SIG-M5 treated with dmso at 0.1 percent for 504 hours (cell line): ENCODE results near the gene LDLRAD3.
"Not testable (repeated sequence)": the region's sequence is repeated elsewhere in the genome, so short reads cannot be mapped to it uniquely, and the experiment has no call there.

Source experiments
- DNase-seq: peaks from one replicate; lab custom pipeline; 2025; ENCODE audit not compliant: unreplicated experiment; lab: John Stamatoyannopoulos, UW

Gene LDLRAD3

DNA sequence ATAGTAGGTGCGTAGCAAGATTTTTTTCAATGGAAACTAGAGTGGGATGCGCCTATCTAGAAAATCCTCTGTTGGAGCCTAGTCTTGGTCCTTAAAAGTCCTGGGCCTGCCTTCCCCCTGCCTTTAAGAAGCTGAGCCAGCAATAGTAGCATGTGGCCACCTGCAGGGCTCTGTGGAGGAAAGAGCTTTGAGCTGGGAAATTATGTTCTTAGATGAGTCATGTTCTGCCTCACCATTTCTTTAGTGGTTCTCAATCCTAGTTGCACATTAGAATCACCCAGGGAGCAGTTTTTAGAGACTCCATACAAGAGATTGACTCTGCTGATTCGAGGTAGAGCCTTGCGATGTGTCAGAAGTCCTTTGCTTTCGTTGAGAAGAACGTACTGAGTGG, 211.9 kb downstream of the LDLRAD3 start:
- no peak for DNase-seq

DNA sequence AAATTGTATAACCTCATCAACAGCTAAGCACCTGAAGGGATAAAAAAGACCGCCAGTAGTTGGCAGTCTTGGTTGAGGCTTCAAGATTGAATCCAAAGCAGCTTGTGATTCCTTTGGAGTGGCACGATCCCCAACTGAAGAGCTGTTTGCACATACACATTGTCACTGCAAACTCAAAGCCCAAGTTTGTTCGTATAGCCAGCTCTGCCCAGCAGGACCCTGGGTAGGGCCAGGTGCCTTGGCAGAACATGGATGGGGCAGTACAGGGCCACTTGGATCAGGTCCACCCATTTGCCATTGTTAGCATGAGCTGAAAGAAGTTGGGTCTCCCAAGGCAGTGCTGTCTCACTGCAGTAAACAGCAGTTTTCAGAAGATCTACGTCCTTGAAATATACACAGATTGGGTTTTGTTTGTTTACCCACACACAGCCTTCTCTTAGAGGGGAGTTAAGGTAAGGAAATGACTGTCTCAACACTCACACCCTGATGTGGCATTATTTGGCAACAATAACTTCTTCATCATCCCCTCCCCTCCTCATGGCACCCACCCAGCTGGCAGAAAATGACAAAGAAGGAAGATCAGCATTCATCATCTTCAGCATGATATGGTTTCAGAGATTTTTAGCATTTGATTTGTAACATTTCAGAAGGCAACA, 212.4 kb downstream of the LDLRAD3 start:
- no peak for DNase-seq

DNA sequence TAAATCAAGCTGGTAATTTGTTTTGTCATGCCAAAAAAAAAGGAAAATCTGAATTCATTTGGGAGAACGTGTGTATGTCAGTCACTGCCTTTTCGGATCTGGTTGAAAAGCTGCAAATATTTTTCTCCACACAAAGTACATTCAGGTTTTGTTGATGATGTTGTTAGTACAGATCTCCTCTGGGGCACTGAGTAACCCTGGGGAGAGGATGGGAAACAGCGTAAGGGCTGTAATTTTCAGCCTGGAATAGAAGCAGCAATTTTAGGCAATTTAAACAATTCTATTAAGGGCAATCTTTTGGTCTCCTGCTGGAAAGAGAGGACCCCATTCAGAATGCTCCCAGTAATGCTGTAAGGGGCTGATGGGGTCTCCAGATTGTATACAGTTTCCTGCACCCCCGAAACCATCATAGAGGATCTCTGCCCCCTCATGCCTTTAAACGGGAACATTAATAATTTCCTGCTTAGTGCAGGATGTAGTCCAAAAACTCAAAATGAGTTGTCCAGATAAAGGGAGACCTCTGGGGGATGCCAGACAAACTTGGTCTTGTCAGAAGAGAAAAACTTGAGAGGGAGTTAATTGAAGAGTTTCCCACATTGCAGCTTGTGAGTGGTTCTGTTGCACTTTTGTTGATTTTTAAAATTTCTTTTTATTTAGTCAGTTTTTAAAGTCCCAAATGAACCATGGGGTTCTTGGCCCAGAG, 213.1 kb downstream of the LDLRAD3 start:
- DNase-seq = no peak

DNA sequence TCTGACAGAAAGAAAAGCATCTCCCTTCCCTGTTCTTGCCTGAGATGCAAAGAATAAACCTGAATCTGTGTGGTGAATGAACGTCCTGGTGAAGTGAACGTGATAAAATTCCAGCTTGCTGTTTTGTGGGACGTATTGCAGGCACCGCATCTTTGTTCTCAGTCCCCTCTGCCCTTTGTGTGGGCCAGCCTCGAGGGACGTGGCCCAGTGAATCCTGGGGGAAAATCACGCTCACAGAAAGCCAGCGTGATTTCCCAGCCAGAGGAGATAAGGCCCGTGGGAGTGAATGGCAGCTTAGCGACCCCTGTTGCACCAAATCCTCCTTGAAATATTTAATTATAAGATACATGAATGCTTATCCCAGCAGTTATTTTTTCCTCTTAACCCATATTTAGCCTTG, 216.2 kb downstream of the LDLRAD3 start:
- DNase-seq = no peak

DNA sequence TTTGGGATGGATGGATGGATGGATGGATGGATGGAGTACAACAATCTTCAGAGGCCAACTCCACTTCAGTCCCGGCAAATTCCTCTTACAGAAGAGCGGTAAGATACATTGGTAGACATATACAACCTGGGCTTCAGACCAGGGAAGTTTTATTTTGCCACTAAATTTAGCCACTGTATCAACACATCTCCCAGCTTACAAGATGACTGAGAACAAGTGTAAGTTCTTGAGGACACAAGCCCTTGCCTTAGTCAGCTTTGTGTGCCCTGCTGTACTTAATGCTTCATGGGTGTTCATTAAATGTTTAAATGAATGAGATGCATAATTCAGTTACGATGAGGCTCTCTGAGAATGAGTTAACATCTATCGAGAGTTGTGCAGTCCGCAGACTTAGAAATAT, 217.7 kb downstream of the LDLRAD3 start:
- no peak for DNase-seq

DNA sequence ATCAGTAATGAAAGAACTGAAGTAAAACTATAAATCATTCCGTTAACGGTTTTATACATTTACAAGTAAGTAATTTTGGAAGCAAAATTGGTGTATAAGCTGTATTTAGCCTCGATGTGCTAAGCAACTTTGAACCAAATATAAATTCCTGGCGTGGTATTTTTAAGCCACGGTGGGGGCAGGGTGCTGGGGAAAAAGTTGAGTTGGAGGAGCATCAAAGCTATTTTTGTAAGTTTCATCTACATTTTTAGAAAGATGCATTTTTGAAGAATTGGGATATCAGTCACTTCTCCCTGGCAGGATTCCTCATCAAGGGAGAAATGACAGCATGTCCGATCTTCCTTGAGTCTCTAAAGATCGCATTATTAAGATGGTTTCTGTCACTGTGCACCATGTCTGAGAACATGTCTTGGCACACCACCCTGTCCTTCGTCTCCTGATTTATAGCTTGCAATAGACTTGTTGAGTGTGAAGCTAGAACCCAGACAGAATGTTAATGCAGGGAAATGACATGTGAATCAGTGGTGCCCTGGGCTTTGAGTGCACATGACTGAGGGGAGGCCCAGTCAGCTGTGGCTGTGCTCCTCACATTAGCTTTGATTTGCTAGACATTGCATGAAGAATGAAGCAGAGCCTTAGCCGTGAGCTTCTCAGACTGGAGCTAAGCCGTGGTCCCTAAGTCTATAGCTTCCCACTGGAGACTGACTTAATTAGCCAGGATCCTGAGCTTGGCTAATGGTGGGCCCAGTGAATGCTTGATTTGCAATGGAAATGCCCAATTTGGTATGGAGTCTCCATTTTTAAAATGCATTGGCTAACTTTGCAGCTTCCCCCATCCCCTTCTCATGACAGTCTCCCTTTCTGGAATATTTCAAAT, 218.4 kb downstream of the LDLRAD3 start:
- DNase-seq = no peak

DNA sequence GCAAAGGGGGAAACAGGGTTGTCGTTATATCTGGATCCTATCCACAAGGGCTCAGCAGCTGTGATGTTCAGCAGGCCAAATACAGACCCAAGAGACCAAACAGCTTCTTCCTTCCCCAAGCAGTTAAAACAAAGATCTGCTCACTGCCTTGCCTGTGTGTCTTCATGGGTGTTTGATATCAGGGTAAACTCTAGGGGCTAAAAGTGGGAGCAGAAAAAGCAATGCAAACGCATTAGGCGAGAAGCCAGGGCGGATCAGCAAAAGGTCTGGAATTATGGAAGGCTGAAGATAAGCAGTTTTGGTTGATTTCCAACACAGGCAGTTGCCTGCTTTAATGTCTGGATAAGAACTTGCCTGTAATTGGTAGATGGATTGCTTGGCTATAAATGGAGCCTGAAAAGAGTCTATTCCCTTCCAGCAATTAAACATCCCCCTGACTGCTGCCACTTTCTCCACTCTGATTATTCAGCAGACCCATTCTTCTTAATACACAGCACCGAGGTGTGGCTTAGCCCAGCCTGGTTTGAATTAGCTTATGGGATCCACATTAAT, 219.1 kb downstream of the LDLRAD3 start:
- no peak for DNase-seq

DNA sequence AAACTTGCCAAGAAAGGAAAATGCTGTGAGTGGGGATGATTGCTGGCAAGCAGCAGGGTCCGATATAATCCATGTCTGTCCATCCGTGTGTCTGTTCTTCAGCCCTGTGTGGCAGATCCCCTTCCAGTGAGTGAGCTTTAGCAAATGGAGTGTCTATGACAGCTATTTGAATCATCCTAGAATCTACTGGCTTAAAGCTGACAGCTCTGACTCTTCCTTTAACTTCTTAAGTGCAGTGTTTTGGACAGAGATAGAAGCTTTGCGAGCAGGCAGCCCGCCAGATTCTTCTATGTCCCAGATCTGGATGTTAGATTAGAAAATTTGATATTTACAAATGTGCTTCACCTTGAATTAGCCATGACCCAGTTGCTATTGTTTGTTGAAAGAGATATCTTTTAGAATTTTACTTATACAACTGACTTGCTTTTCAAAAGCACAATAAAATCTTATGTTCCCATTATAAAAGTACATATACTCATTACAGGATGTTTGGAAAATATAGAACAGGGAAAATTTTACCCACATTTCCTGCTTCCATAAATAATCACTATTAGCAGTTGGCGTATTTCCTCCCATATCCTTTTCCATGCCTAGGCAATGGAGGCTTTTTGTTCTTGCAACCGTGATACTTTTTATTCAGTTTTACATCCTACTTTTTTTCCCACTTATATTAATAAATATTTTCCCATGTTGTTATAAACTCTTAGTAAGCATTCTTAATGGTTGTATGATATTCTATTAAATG, 220.8 kb downstream of the LDLRAD3 start:
- no peak for DNase-seq

DNA sequence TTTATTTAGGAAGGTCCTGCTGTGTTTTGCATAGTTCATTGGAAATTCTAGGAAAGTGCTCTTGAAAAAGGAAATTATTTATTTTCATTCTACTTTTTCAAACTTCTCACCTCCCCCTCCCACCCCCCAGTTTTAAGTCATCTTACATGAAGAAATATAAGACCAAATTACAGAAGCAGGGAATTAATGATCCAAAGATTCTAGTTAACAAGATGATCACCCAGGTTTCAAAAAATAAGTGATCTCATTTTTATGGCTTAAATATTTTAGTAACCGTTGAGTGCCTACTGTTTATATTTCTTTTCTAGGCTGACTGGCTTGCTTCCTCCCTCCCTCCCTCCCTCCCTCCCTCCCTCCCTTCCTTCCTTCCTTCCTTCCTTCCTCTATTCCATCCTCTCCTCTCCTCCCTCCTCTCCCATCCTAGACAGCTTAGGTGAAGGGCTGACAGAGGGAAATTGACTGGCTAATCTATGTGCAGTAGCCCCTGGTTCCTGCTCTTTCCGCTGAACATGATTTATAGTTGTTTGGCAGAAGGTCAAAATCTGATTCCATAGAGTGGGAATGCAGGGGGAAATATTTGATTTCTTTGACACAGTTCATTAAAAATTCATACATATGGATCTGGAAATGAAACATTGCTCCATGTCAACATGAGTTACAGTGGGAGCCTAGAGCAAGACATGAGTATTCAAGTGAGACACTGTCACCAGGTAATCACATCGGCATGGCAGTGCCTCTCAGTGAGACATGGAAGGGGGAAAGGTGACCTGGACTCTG, 221.9 kb downstream of the LDLRAD3 start:
- DNase-seq = no peak

DNA sequence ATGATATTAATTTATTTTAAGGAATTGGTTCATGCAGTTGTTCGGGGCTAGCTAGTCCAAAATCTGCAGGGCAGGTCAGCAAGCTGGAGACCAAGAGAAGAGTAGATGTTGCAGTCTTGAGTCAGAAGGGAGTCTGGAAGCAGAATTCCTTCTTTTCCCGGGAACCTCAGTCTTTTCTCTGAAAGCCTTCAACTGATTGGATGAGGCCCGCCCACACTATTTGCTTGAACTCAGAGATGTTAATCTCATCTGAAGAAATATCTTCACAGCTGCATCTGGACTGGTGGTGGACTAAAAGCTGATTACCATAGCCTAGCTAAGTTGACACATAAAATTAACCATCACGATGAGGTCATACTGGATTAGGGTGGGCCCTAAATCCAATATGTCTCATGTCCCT, 223.2 kb downstream of the LDLRAD3 start:
- DNase-seq = no peak

DNA sequence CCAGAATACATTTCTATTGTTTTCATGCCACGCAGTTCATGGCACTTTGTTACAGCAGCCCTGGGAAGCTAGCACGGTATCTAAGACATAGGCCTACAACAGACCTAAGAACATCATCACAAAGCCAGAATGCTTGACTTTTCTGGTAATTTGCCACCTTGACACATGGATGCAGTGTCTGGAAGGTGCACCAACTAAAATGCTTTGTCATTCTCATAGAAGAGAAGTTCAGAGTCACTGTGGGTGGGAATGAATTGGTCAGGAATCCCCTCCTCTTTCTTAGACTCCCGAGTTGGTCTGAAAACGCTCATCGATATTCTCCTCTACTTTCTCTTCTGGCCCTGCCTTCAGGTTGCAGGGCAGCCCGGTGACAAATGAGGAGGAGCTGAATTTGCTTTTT, 223.9 kb downstream of the LDLRAD3 start:
- no peak for DNase-seq

DNA sequence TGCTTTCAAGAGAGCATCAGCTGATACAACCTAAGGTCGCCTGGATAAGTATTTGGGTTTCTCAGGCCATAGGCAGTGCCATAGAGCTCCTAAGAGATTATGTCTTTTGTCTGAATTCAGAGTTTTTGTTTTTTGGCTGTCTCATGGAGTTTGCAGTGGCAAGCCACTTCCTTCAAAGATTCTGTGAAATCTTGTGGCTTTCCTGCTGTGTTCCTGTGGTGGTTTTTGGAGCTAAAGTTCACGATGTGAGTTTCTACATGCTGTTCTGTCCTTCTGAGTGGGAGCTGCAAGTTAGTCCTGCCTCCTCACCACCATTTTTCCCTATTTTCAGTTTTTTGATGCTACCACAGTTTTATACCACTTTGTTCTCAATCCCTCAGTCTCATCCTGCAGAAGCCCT, 234.0 kb downstream of the LDLRAD3 start:
- DNase-seq = peak; percentile 2

DNA sequence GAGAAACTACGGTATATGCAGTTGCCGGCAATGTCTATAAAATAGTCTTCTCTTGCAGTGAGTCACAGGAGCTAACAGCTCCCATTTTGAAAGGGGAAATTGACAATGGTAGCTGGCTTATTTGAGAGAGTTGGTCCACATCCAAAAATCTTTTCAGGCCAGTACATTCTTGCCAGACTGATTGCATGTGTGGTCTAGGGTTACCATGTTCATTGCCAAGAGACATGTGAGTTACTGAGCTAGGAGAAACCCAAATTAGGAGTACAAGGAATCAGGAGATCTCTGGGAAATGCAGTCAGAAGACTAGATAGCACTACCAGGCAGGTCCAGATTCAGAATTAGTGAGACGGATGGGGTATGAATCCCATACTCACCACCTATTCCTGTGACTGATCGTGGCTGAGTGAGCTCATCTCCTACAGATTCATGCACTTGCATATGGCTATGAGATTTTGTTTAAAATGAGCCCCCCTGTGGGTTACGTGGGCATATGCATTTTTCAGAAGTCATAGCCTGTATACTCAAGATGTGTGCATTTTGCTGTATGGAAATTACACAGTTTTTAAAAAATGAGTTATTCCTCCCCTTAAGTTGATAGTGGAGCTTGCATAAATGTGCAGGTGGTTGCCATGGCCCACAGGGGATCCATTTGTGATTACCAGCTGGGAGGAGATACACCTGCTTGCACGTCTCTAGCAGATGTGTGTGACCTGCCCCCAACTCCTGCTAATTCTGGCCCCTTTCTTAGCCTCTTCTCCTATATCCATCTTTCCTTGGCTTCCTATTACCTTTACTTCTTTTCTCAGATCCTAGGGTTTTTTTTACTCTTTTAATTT, 242.7 kb downstream of the LDLRAD3 start:
- no peak for DNase-seq

DNA sequence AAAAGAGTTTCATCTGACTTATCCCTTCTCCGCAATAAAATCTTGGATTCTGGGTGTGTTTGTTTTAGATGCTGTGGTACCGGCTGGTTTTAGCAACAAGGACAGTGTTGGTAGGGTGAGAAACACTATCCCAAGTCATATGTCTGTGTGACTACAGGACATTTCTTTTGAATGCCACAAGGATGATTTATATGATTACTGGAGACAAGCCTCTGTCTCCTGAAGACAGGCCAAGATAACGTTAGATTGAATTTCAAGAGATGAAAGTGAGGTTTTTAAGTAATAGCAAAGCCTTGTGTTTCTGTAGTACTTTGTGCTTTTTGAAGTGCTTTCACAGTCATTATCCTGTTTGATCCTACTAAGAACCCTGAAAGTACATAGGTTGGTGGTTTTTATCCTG, 243.8 kb downstream of the LDLRAD3 start:
- no peak for DNase-seq

DNA sequence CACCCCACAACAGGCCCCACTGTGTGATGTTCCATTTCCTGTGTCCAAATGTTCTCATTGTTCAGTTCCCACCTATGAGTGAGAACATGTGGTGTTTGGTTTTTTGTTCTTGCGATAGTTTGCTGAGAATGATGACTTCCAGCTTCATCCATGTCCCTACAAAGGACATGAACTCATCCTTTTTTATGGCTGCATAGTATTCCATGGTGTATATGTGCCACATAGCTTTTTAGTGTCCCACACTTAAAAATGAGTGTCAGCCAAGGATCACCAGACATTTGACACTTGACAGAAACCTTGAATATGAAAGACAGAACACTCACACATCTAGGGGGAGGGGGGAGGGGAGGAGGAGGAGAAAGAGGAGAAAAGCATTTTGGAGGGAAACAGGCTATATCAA, 245.9 kb downstream of the LDLRAD3 start:
- not testable (repeated sequence) for DNase-seq

DNA sequence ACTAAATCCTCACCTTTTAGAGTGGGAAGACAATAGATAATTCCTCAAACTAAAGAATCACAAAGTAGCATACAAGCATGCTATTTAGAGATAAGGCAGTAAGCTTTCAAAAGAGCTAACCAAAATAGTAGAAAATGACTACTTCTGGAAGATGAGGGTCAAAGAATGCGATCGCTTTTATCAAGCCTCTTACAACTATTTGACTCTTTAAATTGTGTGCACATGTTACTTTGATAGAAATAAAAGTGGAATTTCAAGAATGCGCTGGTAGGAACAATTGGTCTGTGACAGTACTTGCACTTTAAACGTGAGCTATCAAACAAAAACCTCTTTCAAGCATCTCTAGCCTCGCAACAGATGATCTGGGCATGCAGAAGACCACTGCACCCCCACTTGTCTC, 248.1 kb downstream of the LDLRAD3 start:
- no peak for DNase-seq

DNA sequence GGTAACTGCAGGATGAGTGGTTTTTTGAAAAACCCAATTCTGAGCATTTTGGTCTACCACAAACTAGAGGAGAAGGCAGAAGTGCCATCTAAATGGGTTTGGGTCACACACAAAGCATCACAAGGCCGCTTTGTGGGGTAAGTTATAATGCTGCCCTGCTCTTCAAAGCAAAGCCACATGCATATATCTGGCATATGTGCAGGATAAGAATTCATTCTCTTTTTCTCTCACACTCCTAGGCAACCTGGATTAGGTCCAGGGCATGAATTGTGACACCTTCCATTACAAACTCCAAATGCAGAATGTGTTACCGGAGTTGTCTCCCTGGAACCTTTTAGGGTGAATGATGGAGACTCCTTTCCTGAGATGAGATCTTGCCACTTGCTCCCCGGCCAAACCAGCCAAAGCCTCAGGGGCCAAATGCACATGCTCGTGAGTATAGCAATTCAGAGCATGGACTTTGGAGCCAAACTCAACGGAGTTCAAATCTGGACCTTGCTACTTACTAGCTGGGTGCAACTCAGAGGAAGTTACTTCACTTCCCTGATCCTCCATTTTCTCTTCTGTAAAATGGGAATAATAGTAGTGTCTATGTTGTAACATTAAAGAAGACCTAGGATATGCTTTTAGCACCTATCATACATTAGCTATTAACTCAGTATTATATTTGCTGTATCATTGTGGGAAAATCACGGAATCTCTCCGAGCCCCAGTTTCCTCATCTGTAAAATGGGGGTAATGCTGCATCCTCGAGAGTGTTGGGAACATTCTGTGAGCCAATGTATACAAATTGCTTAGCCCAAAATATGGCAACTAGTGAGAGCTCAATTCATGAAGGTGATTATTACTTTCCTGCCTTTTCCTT, 248.8 kb downstream of the LDLRAD3 start:
- no peak for DNase-seq

DNA sequence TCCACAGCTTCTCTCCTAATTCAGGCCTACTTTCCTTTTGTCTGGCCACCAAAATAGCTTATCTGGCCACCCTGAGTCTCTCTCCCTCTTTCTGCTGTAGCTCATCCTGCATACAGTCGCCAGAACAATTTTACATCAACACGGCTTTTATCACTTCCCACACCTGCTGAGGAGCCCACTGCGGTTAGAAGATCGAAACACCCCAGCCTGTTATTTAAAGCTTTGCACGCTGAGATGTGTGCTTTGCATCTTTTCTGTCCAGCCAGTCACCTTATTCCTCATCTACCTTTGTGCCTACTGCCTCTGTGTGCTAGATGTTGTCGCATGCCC, 249.4 kb downstream of the LDLRAD3 start:
- no peak for DNase-seq

DNA sequence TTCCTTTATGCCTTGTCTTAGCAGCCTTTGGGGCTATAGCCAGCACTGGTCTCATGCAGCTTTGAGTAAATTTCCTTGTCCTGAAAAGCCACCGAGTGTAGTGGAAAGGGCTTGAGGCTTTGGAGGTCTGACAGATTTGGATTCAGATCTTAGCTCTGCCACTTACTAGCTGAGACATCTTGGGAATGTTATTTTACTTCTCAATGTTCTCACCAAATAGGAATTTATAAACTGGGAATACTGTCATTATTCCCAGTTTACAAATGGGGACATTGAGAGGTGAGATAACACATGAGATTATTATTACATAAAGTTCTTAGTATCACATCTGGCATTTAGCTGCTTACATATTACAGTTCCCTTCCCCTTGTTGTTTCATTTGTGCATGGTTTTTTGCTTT, 249.9 kb downstream of the LDLRAD3 start:
- DNase-seq = no peak
